Keratinocyte (primary cell): ENCODE measurements around the gene ITPR1. TPM values are rescaled to one million over a fixed set of nuclear protein-coding genes. Genes with fewer than 3 reads are reported as not detected.

ENCODE experiments used
- DNase-seq: peaks from one replicate; pipeline ENCODE4 v3.0.0-alpha.2; 2011; ENCODE audit warnings: low read depth, missing footprints, low spot score
- FAIRE-seq: peaks from 2 replicates; lab custom pipeline; 2011; peaks lifted over from hg19 to GRCh38; lab: Jason Lieb, UNC
- H2AFZ ChIP-seq: 2 replicates; pipeline ENCODE4 v1.6.0; 2012; ENCODE audit warnings: low read length, control low read depth, inconsistent platforms; ENCODE audit not compliant: control insufficient read depth
- H3K27ac ChIP-seq: 2 replicates; pipeline ENCODE4 v1.5.1; 2011; ENCODE audit warnings: low read length; ENCODE audit not compliant: control insufficient read depth, insufficient read depth
- H3K27me3 ChIP-seq: 3 replicates; pipeline ENCODE4 v1.6.0; 2011; ENCODE audit warnings: low read length; ENCODE audit not compliant: control insufficient read depth, insufficient read depth; ENCODE audit errors: extremely low read depth
- H3K36me3 ChIP-seq, 2 experiments: 2 replicates in 1 of 2; 3 replicates in 1 of 2; pipeline ENCODE4 v1.5.1; 2011; ENCODE audit warnings: low read length in 2 of 2, mild to moderate bottlenecking in 1 of 2; ENCODE audit not compliant: control insufficient read depth in 2 of 2, insufficient read depth in 2 of 2; ENCODE audit errors: extremely low read depth in 1 of 2
- H3K4me1 ChIP-seq: 3 replicates; pipeline ENCODE4 v1.5.1; 2011; ENCODE audit warnings: low read length; ENCODE audit not compliant: control insufficient read depth, insufficient read depth; ENCODE audit errors: extremely low read depth
- H3K4me2 ChIP-seq: 3 replicates; pipeline ENCODE4 v1.6.0; 2011; ENCODE audit warnings: low read depth, low read length; ENCODE audit not compliant: control insufficient read depth, insufficient read depth; ENCODE audit errors: extremely low read depth
- H3K4me3 ChIP-seq, 3 experiments: fragments of 200-600 bp in 1 of 3; sonication (generic) in 1 of 3; 2 replicates in 2 of 3; 3 replicates in 1 of 3; pipeline ENCODE4 v1.5.1; 2011 to 2016; ENCODE audit warnings: low read length in 3 of 3, mild to moderate bottlenecking in 3 of 3, control low read depth in 2 of 3, inconsistent platforms in 1 of 3, low read depth in 1 of 3, mixed read lengths in 1 of 3, mixed run types in 1 of 3, moderate library complexity in 1 of 3; ENCODE audit not compliant: control insufficient read depth in 2 of 3, insufficient read depth in 2 of 3; ENCODE audit errors: extremely low read depth in 1 of 3
- H3K79me2 ChIP-seq: 2 replicates; pipeline ENCODE4 v1.6.0; 2012; ENCODE audit warnings: low read length; ENCODE audit not compliant: control insufficient read depth, insufficient read depth
- H3K9ac ChIP-seq: 3 replicates; pipeline ENCODE4 v1.6.0; 2011; ENCODE audit warnings: low read length; ENCODE audit not compliant: control insufficient read depth, insufficient read depth; ENCODE audit errors: extremely low read depth
- H3K9me1 ChIP-seq: 3 replicates; pipeline ENCODE4 v1.6.0; 2011; ENCODE audit warnings: low read length; ENCODE audit not compliant: control insufficient read depth, insufficient read depth; ENCODE audit errors: extremely low read depth
- H3K9me3 ChIP-seq: 2 replicates; pipeline ENCODE4 v1.5.1; 2012; ENCODE audit warnings: low read depth, low read length; ENCODE audit not compliant: control insufficient read depth
- H4K20me1 ChIP-seq: 3 replicates; pipeline ENCODE4 v1.6.0; 2011; ENCODE audit warnings: low read length; ENCODE audit not compliant: control insufficient read depth, insufficient read depth; ENCODE audit errors: extremely low read depth
- EZH2 ChIP-seq: IDR thresholded peaks from one replicate; pipeline ENCODE4 v1.6.1; 2012; ENCODE audit warnings: inconsistent platforms, mild to moderate bottlenecking, low read length, moderate library complexity
- dilution Hi-C: fragments of 300-500 bp; cut with MboI; formaldehyde crosslinking; loops from one replicate; pipeline ENCODE4 v1.7.0; 2020; ENCODE audit warnings: low sequenced_read_pairs; ENCODE audit not compliant: extremely low pct_ligation_motif_present
- polyA plus RNA-seq, 5 experiments: library from polyadenylated mRNA; depleted of rRNA in 3 of 5; stranded (reverse) in 3 of 5; stranded (forward) in 1 of 5; unstranded in 1 of 5; fragments of >200 nt; gene quantifications; 1 replicate in 1 of 5; 2 replicates in 3 of 5; 3 replicates in 1 of 5; pipeline versions ENCODE4 v1.2.1 to v1.2.3, GENCODE V29; 2011 to 2012; ENCODE audit warnings: missing spikeins in 2 of 5, low read depth in 1 of 5, low replicate concordance in 1 of 5
- TF ChIP-seq, protein P1 (sequence below), 3 experiments: IDR thresholded peaks in 1 of 3; conservative IDR thresholded peaks in 1 of 3; optimal IDR thresholded peaks in 1 of 3; 2 replicates in 2 of 3; 3 replicates in 1 of 3; pipeline versions ENCODE3 to v1.5.1; 2011; ENCODE audit warnings: low read length in 3 of 3, mild to moderate bottlenecking in 3 of 3, moderate library complexity in 2 of 3, control low read depth in 1 of 3, inconsistent platforms in 1 of 3; ENCODE audit not compliant: insufficient read depth in 2 of 3; ENCODE audit errors: extremely low read depth in 1 of 3

The ITPR1 gene
- polyA plus RNA-seq, 1 donor (not counting 4 experiments of a cell fraction or from before 2014, with no cell fraction given): 3.5 TPM

DNA sequence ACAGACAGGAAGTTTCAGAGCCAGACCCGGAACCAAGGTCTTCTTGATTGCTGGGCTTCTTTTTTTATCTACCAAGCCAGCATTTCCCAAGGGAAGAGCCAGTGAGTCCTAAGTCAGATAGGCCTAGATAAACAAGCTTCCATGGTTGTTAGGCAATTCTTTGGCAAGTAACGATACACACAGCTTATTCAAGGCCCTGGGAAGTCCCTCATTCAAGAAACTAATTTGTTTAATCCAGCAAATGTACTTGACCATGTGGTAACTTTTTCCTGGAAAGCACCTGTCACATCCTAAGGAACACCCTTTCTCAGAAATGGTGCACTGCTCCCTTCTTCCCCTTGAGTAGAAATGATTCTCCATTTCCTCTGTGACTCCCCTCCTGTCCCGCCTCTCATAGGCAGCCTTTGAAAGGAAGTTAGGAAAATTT, 209.9 kb downstream of the ITPR1 start:
- H4K20me1 ChIP-seq: no peaks in the 10 kb centered on the region
- no peak for FAIRE-seq
- dilution Hi-C loops: no loop called here

DNA sequence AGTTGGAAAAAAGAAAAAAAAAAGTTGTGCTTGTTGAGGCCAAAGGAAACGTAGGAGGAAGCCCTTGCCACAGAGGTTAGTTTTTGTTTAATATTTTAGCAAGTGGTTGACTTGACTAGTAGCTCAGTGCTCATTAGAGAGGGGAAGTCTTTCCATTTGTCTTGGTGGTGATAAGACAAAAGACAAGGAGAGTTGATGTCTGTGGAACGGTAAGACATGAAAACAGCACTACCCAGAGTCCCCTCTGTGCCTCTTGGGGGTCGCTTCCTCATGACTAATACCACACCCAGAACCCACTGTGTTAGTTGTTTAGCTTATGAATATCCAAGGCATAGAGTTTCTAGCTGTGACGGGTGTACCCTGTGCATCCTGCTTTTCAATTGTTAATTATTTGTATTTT, 211.4 kb downstream of the ITPR1 start:
- dilution Hi-C loops: no loop called here
- Histone ChIP-seq H3K27me3 (no peaks in the 10 kb centered on the region), H3K9ac (no peak overlapping the region), H4K20me1 (no peaks in the 10 kb centered on the region), H3K4me3 (no peak overlapping the region), H3K4me1 (no peaks in the 10 kb centered on the region), H3K4me2 (no peak overlapping the region), H3K36me3 (no peaks in the 10 kb centered on the region), H3K27ac (no peak overlapping the region), H3K9me1 (no peaks in the 10 kb centered on the region), H3K9me3 (no peaks in the 10 kb centered on the region), H3K79me2 (no peaks in the 10 kb centered on the region), H2AFZ (no peak overlapping the region)
- FAIRE-seq: no peak
- no peak for DNase-seq
- no peak for TF ChIP-seq EZH2
- TF ChIP-seq, protein P1, sequence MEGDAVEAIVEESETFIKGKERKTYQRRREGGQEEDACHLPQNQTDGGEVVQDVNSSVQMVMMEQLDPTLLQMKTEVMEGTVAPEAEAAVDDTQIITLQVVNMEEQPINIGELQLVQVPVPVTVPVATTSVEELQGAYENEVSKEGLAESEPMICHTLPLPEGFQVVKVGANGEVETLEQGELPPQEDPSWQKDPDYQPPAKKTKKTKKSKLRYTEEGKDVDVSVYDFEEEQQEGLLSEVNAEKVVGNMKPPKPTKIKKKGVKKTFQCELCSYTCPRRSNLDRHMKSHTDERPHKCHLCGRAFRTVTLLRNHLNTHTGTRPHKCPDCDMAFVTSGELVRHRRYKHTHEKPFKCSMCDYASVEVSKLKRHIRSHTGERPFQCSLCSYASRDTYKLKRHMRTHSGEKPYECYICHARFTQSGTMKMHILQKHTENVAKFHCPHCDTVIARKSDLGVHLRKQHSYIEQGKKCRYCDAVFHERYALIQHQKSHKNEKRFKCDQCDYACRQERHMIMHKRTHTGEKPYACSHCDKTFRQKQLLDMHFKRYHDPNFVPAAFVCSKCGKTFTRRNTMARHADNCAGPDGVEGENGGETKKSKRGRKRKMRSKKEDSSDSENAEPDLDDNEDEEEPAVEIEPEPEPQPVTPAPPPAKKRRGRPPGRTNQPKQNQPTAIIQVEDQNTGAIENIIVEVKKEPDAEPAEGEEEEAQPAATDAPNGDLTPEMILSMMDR (optimal IDR thresholded peaks at IDR 0.05 in 1 of 3, IDR thresholded peaks at IDR 0.05 in 1 of 3, conservative IDR thresholded peaks at IDR 0.05 in 1 of 3; ENCODE audit: extremely low read depth in 1 of 3, insufficient read depth in 2 of 3, low read length in 3 of 3): no peak

More for the DNA sequence above, 209.9 kb downstream of the ITPR1 start:
- H3K9ac ChIP-seq: no peak overlapping the region
- no peaks in the 10 kb centered on the region for H3K36me3 ChIP-seq
- no peak for TF ChIP-seq EZH2
- TF ChIP-seq, protein P1 (optimal IDR thresholded peaks at IDR 0.05 in 1 of 3, IDR thresholded peaks at IDR 0.05 in 1 of 3, conservative IDR thresholded peaks at IDR 0.05 in 1 of 3; ENCODE audit: extremely low read depth in 1 of 3, insufficient read depth in 2 of 3, low read length in 3 of 3): no peak
- H3K79me2 ChIP-seq: no peaks in the 10 kb centered on the region
- no peak overlapping the region for H3K27ac ChIP-seq
- no peaks in the 10 kb centered on the region for H3K4me1 ChIP-seq
- H3K4me2 ChIP-seq: no peak overlapping the region
- no peak overlapping the region for H3K4me3 ChIP-seq
- no peak for DNase-seq
- H3K9me3 ChIP-seq: no peaks in the 10 kb centered on the region
- H3K27me3 ChIP-seq: no peaks in the 10 kb centered on the region
- H3K9me1 ChIP-seq: no peaks in the 10 kb centered on the region
- H2AFZ ChIP-seq: no peak overlapping the region
